Measurements from ENCODE around the gene PHOX2B. TPM values are rescaled to one million over a fixed set of nuclear protein-coding genes. Genes with fewer than 3 reads are reported as not detected.

Gene PHOX2B
- total RNA-seq, 1 experiment from 2014 or later: not detected

DNA sequence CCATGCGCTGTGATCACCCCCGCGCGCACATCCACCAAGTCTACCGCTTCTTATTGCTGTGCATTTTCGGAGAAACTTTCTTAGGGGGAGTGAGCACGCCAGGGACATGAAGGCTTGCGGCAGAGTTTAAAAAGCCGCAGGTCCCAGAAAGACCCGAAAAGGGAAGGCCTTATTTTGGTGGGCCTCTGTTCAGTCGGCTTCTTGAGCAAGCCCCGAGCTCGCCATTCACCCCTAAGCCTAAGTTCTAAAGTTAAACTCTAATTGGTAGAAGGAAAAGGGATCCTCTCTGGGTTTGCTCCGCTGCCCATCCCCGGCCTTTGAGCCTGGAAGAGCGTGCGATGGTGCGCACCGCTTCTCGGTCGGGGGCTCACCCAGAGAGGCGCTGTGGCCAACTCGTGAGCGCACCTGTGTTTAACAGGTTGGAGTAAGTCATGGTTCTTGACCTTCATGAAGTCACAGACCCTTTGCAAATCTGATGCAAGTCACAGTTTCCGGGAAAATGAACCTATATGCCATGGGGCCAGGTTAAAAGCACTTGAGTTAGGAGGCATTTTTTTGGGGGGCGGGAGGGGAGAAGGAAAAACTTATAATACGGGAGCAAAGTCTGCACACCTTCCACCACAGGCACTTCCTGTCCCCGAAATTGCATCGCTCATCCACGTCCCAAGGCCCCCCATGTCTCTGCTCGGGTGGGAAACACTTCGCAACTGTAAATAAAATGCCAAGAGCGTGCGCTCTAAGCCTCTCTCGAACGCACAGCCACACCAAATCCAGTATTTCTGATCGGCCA, 1.9 kb downstream of the PHOX2B start:
- no peaks in the 10 kb centered on the region for H3K9me3 ChIP-seq
- H3K4me3 ChIP-seq (ENCODE audit: low read depth, low read length): no peak overlapping the region
- Mint-ChIP-seq H3K27me3 (ENCODE audit: insufficient read depth, unreplicated experiment) (peaks cover 33% of the 10 kb centered on the region), H3K4me3 (ENCODE audit: unreplicated experiment) (no peak overlapping the region), H3K9me3 (ENCODE audit: unreplicated experiment) (no peaks in the 10 kb centered on the region), H3K4me1 (ENCODE audit: low read depth, unreplicated experiment) (no peaks in the 10 kb centered on the region), H3K36me3 (ENCODE audit: insufficient read depth, unreplicated experiment) (no peaks in the 10 kb centered on the region), H3K27ac (ENCODE audit: unreplicated experiment) (no peak overlapping the region)
- no peak for TF ChIP-seq CTCF (IDR thresholded peaks at IDR 0.05; ENCODE audit: insufficient read depth in 1 of 2, low read depth in 1 of 2, low read length in 1 of 2, severe bottlenecking in 1 of 2, unreplicated experiment in 1 of 2)
- ChIA-PET CTCF (no interaction called here), POLR2A (no interaction called here)
- no TSS peak for BruUV-seq (replicated peaks)
- H3K36me3 ChIP-seq (ENCODE audit: control insufficient read depth, insufficient read depth, low read length): no peaks in the 10 kb centered on the region
- intact Hi-C loops (cut with micrococcal nuclease; ENCODE audit: unreplicated experiment): no loop called here
- no peak for DNase-seq
- no peaks in the 10 kb centered on the region for H3K4me1 ChIP-seq
- H3K27me3 ChIP-seq (replicated peaks; ENCODE audit: control insufficient read depth, insufficient read depth, low read length): no peaks in the 10 kb centered on the region

DNA sequence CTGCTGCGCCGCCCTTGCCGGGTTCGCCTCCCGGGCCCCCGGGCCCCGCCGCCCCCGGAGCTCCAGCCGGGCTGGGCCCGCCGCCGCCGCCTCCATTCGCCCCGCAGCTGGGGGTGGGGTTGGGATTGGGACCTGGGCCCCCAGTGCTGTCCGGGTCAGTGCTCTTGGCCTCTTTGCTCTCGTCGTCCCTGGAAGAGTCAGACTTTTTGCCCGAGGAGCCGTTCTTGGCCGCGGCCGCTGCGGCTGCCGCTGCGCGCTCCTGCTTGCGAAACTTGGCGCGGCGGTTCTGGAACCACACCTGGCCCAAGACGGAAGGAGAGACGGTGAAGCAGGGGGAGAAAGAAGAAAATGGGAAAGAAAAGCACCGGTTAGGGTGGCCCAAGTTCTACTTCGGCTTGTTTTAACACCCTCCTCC, 2.5 kb downstream of the PHOX2B start:
- POLR2A ChIA-PET: no interaction called here
- no peak for TF ChIP-seq CTCF (IDR thresholded peaks at IDR 0.05; ENCODE audit: insufficient read depth in 1 of 2, low read depth in 1 of 2, low read length in 1 of 2, severe bottlenecking in 1 of 2, unreplicated experiment in 1 of 2)
- DNase-seq: no peak
- no peaks in the 10 kb centered on the region for H3K36me3 Mint-ChIP-seq (ENCODE audit: insufficient read depth, unreplicated experiment)
- no peaks in the 10 kb centered on the region for H3K36me3 ChIP-seq (ENCODE audit: control insufficient read depth, insufficient read depth, low read length)
- H3K4me3 Mint-ChIP-seq (ENCODE audit: unreplicated experiment): no peak overlapping the region
- intact Hi-C loops (cut with micrococcal nuclease; ENCODE audit: unreplicated experiment): no loop called here
- peaks cover 30% of the 10 kb centered on the region for H3K27me3 Mint-ChIP-seq (ENCODE audit: insufficient read depth, unreplicated experiment)
- H3K9me3 Mint-ChIP-seq (ENCODE audit: unreplicated experiment): no peaks in the 10 kb centered on the region
- no peaks in the 10 kb centered on the region for H3K27me3 ChIP-seq (replicated peaks; ENCODE audit: control insufficient read depth, insufficient read depth, low read length)
- no peak overlapping the region for H3K4me3 ChIP-seq (ENCODE audit: low read depth, low read length)
- CTCF ChIA-PET: no interaction called here
- no peak overlapping the region for H3K27ac Mint-ChIP-seq (ENCODE audit: unreplicated experiment)
- H3K4me1 ChIP-seq: no peaks in the 10 kb centered on the region
- H3K9me3 ChIP-seq: no peaks in the 10 kb centered on the region
- no TSS peak for BruUV-seq (replicated peaks)
- no peaks in the 10 kb centered on the region for H3K4me1 Mint-ChIP-seq (ENCODE audit: low read depth, unreplicated experiment)

DNA sequence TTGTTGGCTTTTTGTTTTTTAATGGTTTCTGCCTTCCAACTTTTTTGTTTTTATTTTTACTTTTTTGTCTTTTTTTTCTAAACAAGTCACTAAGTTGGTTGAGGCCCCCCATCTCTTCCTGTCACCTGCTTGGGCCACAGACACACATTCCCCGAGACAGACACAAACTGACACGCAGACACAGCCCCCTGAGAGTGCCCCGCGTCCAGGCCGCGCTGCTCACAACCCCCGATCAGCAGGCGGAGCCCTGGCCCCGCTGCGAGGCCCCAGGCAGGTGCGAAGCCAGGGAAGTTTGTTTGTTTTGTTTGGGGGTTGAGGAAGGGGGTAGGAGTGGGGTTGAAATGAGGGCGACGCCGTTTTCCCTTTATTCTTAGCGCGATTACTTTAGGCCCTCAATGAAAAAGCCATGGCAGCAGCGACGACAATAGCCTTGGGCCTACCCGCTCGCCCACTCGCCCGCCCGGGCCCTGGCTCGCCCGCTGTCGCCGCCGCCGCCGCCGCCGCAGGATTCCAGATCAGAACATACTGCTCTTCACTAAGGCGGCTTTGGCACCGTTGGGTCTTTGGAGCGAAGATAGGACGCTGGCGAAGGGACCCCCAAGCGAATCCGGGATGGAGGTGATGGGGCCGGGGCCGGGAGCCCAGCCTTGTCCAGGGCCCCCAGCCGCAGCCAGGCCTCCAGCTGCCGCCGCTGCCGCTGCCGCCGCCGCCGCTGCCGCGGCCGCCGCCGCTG, 3.1 kb downstream of the PHOX2B start:
- H3K27me3 ChIP-seq (replicated peaks; ENCODE audit: control insufficient read depth, insufficient read depth, low read length): no peaks in the 10 kb centered on the region
- no peaks in the 10 kb centered on the region for H3K9me3 ChIP-seq
- no peaks in the 10 kb centered on the region for H3K36me3 ChIP-seq (ENCODE audit: control insufficient read depth, insufficient read depth, low read length)
- Mint-ChIP-seq H3K36me3 (ENCODE audit: insufficient read depth, unreplicated experiment) (no peaks in the 10 kb centered on the region), H3K4me3 (ENCODE audit: unreplicated experiment) (no peak overlapping the region), H3K9me3 (ENCODE audit: unreplicated experiment) (no peaks in the 10 kb centered on the region), H3K27ac (ENCODE audit: unreplicated experiment) (no peak overlapping the region), H3K27me3 (ENCODE audit: insufficient read depth, unreplicated experiment) (peaks cover 32% of the 10 kb centered on the region), H3K4me1 (ENCODE audit: low read depth, unreplicated experiment) (no peaks in the 10 kb centered on the region)
- no TSS peak for BruUV-seq (replicated peaks)
- no peak for DNase-seq
- TF ChIP-seq CTCF (IDR thresholded peaks at IDR 0.05; ENCODE audit: insufficient read depth in 1 of 2, low read depth in 1 of 2, low read length in 1 of 2, severe bottlenecking in 1 of 2, unreplicated experiment in 1 of 2): no peak
- ChIA-PET CTCF (no interaction called here), POLR2A (no interaction called here)
- no peaks in the 10 kb centered on the region for H3K4me1 ChIP-seq
- intact Hi-C loops (cut with micrococcal nuclease; ENCODE audit: unreplicated experiment): no loop called here
- no peak overlapping the region for H3K4me3 ChIP-seq (ENCODE audit: low read depth, low read length)

All from Caco-2 (cell line).